Measurements from ENCODE around the gene DUSP22.

GRCh38 chr6:334536-335510, 42.5 kb downstream of the DUSP22 start:
- TF ChIP-seq, protein P1, sequence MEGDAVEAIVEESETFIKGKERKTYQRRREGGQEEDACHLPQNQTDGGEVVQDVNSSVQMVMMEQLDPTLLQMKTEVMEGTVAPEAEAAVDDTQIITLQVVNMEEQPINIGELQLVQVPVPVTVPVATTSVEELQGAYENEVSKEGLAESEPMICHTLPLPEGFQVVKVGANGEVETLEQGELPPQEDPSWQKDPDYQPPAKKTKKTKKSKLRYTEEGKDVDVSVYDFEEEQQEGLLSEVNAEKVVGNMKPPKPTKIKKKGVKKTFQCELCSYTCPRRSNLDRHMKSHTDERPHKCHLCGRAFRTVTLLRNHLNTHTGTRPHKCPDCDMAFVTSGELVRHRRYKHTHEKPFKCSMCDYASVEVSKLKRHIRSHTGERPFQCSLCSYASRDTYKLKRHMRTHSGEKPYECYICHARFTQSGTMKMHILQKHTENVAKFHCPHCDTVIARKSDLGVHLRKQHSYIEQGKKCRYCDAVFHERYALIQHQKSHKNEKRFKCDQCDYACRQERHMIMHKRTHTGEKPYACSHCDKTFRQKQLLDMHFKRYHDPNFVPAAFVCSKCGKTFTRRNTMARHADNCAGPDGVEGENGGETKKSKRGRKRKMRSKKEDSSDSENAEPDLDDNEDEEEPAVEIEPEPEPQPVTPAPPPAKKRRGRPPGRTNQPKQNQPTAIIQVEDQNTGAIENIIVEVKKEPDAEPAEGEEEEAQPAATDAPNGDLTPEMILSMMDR (IDR thresholded peaks at IDR 0.05): no peak
- TF ChIP-seq POLR2A (IDR thresholded peaks at IDR 0.05): no peak
- TF ChIP-seq EP300 (IDR thresholded peaks at IDR 0.05; ENCODE audit: low read depth): no peak
- no peak for TF ChIP-seq POLR2AphosphoS5 (IDR thresholded peaks at IDR 0.05)
